Hematopoietic multipotent progenitor cell treated with erythropoietin and hydrocortisone succinate and interleukin-3 and kit ligand, for 17 days (in vitro differentiated cells): ENCODE data around the gene YAP1.

Experiments
- DNase-seq: peaks from one replicate; pipeline ENCODE4 v3.0.0-alpha.2; 2015; ENCODE audit warnings: low spot score

YAP1 gene

GRCh38 chr11:102117472-102118113 is 7.3 kb downstream of the YAP1 start:
- DNase-seq = no peak

GRCh38 chr11:102118937-102119336 is 8.7 kb downstream of the YAP1 start:
- DNase-seq = no peak

GRCh38 chr11:102119997-102120396 is 9.8 kb downstream of the YAP1 start:
- DNase-seq = no peak

GRCh38 chr11:102120437-102120973 is 10.3 kb downstream of the YAP1 start:
- DNase-seq = no peak

GRCh38 chr11:102121329-102121728 is 11.1 kb downstream of the YAP1 start:
- no peak for DNase-seq

- DNase-seq = no peak
These were observed 24.4 kb downstream of the YAP1 start for GRCh38 chr11:102134597-102134996.

GRCh38 chr11:102135256-102135655 is 25.0 kb downstream of the YAP1 start:
- DNase-seq = no peak

- no peak for DNase-seq
These were observed 28.0 kb downstream of the YAP1 start for GRCh38 chr11:102138223-102138622.

GRCh38 chr11:102138670-102139069 is 28.4 kb downstream of the YAP1 start:
- no peak for DNase-seq

GRCh38 chr11:102139081-102139498 is 28.8 kb downstream of the YAP1 start:
- DNase-seq = no peak

- DNase-seq = no peak
These were observed 32.1 kb downstream of the YAP1 start for GRCh38 chr11:102142333-102142732.

GRCh38 chr11:102143867-102144266 is 33.6 kb downstream of the YAP1 start:
- no peak for DNase-seq

- DNase-seq = no peak
These were observed 34.4 kb downstream of the YAP1 start for GRCh38 chr11:102144357-102145355.

GRCh38 chr11:102147015-102147414 is 36.8 kb downstream of the YAP1 start:
- DNase-seq = no peak

- DNase-seq = no peak
These were observed 37.4 kb downstream of the YAP1 start for GRCh38 chr11:102147632-102148031.

- DNase-seq = no peak
These were observed 37.8 kb downstream of the YAP1 start for GRCh38 chr11:102148059-102148458.

- DNase-seq = no peak
These were observed 41.7 kb downstream of the YAP1 start for GRCh38 chr11:102151784-102152525.

GRCh38 chr11:102153082-102153481 is 42.8 kb downstream of the YAP1 start:
- no peak for DNase-seq

GRCh38 chr11:102154806-102155205 is 44.6 kb downstream of the YAP1 start:
- DNase-seq = no peak

GRCh38 chr11:102155676-102156075 is 45.4 kb downstream of the YAP1 start:
- DNase-seq = no peak

GRCh38 chr11:102157219-102157618 is 47.0 kb downstream of the YAP1 start:
- DNase-seq = no peak

- DNase-seq = no peak
These were observed 48.0 kb downstream of the YAP1 start for GRCh38 chr11:102158164-102158735.
